SK-N-SH (cell line): ENCODE results near the gene TMEM200C.

Experiments used
- CHD2 ChIP-seq: fragments of 150-350 bp; IDR thresholded peaks from 2 replicates; pipeline ENCODE4 v1.6.1; 2018; ENCODE audit warnings: low read length; ENCODE audit not compliant: partially characterized antibody
- CTCF ChIP-seq: fragments of 200-600 bp; sonication (generic); IDR thresholded peaks from 2 replicates; pipeline ENCODE4 v1.6.1; 2017; ENCODE audit warnings: antibody characterized with exemption, mild to moderate bottlenecking, moderate library complexity
- EP300 ChIP-seq, 2 experiments: IDR thresholded peaks; 2 replicates each; pipeline versions ENCODE4 v1.4.0 to v1.6.1; 2012; ENCODE audit warnings: borderline replicate concordance in 1 of 2, low read depth in 1 of 2, low read length in 1 of 2
- EZH2phosphoT487 ChIP-seq: fragments of 200-600 bp; sonication (generic); IDR thresholded peaks from 2 replicates; pipeline ENCODE4 v1.6.1; 2017; ENCODE audit warnings: low read depth, mixed run types, mild to moderate bottlenecking, antibody characterized with exemption, moderate library complexity, borderline replicate concordance
- GATA2 ChIP-seq: sonication (generic); formaldehyde crosslinking; IDR thresholded peaks from 2 replicates; pipeline ENCODE4 v1.5.0; 2020; ENCODE audit warnings: mild to moderate bottlenecking, missing genetic modification reagents
- MAX ChIP-seq: IDR thresholded peaks from 2 replicates; pipeline ENCODE4 v1.4.0; 2012; ENCODE audit warnings: low read depth
- MXI1 ChIP-seq: IDR thresholded peaks from 2 replicates; pipeline ENCODE4 v1.6.1; 2012; ENCODE audit warnings: mild to moderate bottlenecking, low read depth, low read length, improper control_type of control experiment
- NFIC ChIP-seq: IDR thresholded peaks from 2 replicates; pipeline ENCODE4 v1.4.0; 2012; ENCODE audit warnings: borderline replicate concordance
- POLR2AphosphoS5 ChIP-seq: IDR thresholded peaks from 2 replicates; pipeline ENCODE4 v1.6.1; 2012; ENCODE audit warnings: low read depth, low read length
- RCOR1 ChIP-seq: fragments of 150-350 bp; IDR thresholded peaks from 2 replicates; pipeline ENCODE4 v1.6.1; 2017; ENCODE audit warnings: antibody characterized with exemption, low read length
- TAF1 ChIP-seq: IDR thresholded peaks from 2 replicates; pipeline ENCODE4 v1.6.1; 2012; ENCODE audit warnings: low read depth, mild to moderate bottlenecking, low read length, moderate library complexity, borderline replicate concordance
- ZBTB33 ChIP-seq: IDR thresholded peaks from 2 replicates; pipeline ENCODE4 v1.4.0; 2012; ENCODE audit warnings: low read depth, borderline replicate concordance

DNA sequence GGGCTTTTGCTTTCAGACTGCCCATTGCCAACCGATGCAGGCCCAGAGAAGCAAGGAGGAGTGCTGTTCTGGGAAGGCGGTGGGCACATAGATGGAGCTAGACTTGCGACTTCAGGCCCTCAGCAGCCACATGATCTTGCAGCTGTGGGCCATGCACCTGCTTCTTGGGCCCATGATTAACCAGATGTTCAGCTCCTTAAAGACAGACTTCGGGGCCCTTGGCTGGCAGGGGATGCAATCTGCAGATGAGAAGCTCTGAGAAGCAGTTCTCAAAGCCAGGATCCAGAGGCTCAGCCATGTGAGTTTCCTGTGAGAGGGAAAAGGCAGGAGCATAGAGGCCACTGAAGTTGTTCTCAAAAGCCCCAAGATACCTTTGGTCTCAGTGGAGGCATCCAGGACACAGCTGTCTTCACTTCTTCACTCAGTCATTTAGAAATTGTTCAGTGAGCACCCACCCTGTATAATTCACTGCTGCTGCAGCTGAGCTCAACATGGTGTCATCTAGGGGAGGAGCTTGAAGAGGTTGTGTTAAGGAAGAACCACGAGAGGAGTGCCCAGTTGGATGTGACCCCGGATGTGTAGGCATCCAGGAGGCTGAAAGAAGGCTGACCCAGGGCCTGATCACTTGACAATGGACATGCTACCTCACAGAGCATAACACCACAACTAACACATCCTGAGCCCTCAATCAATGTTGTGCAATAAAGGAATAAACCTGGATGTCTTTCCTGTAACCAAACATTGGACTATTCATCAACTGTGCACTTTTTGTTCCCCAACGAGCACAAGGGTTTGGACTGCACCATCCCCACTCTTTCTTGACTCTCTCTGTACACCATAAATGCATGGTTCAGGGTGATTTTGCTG, 44.7 kb upstream of the TMEM200C start:
- TF ChIP-seq NFIC (no peak), MAX (no peak), GATA2 (no peak), MXI1 (no peak), RCOR1 (no peak), CTCF (no peak), ZBTB33 (no peak), TAF1 (no peak), EP300 (IDR thresholded peaks at IDR 0.05; ENCODE audit: borderline replicate concordance in 1 of 2, low read depth in 1 of 2, low read length in 1 of 2) (no peak), EZH2phosphoT487 (no peak), POLR2AphosphoS5 (no peak), CHD2 (no peak)
